ENCODE data around the gene KLF9.

The KLF9 gene

DNA sequence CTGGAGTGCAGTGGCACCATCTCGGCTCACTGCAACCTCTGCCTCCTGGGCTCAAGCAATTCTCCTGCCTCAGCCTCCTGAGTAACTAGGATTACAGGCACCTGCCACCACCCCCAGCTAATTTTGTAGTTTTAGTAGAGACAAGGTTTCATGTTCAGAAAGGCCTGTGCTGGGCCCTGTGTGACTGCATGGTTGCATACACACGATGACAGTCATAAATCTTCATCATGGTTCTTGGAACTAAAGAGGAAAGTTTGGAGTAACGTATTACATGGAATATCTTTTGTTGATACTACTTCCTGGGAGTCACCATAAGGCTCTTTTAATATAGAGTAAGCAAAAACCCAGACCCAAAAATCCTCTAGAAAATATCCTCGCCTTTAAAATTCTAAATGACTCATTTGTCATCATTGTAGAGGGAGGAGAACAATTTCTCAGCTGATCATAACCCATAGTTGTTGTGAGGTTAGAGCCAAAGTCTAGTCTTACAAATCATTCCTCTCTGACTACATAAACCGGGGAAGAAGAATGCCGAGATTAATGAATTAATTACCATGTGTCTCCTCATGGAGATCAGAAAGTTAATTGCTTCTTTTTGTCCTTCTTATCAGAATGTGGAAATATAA lies 47.0 kb downstream of the KLF9 start:
- no peak for DNase-seq (ENCODE audit: low read depth, low spot score)

DNA sequence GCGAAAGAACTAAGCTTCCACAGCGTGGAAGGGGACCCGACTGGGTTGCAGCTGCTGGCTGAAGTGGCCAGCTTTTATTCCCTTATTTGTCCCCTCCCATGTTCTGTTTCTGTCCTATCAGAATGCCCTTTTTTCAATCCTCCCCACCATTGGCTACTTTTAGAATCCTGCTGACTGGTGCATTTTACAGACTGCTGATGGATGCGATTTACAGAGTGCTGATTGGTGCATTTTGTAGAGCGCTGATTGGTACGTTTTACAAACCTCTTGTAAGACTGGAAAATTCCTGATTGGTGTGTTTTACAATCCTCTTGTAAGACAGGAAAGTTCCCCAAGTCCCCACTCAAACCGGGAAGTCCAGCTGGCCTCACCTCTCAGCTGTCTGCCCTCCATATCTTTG lies 50.7 kb downstream of the KLF9 start:
- DNase-seq (ENCODE audit: low read depth, low spot score) = no peak

DNA sequence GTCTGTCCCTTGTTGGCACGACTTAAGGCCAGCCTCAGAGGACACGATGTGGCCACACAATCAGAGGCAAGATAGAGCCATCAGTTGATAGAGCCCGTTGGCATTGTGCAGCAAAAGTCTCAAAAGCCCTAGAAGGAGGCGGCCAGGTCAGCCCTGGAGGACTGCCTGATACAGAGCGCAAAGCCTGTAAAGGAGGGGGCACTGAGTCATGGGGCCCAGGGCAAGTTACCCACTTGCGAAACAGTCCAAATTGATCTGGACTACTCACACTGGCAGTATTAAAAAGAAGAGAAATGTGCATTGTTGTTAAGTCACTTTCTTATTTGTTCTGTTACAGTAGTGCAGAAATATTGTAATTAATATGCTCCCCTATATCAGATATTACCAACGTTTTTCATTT lies 51.5 kb downstream of the KLF9 start:
- DNase-seq (ENCODE audit: low read depth, low spot score) = no peak

DNA sequence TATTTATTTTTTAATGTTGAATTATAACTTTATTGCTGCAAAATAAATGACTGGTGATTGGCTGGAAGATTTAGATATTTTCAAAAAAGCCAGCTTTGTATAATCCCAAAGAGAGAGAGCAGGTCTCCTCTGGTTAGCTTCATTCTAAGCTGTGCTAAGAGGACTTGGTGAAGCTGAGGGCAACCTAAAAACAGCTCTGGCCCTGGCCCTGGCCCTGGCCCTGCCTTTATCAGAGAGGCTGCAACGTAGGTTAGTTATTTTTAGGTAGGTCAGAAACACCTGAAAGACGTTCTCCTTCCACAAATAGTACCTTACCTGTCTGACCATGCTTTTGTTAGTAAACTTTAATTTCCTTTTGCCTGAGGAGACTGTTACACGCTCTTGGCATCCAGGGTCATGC lies 58.7 kb downstream of the KLF9 start:
- DNase-seq (ENCODE audit: low read depth, low spot score) = no peak

DNA sequence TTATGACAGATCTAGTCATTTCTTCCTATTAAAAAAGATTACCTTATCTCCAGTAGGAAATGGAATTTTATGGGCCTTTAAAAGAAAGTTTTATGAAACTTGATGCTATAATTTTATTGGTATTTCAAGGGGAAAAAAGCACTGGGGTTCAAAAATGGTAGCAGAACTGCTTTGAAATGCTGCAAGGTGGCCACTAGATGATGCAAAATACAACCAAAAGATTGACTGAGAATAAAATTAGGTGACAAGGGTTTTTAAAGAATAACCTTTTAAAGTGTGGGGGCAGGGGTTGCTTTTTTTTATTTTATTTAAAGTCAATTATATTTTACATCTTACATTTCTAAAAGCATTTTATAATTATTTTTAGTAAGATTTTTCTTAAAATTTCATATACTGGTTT lies 61.7 kb downstream of the KLF9 start:
- DNase-seq (ENCODE audit: low read depth, low spot score) = no peak

DNA sequence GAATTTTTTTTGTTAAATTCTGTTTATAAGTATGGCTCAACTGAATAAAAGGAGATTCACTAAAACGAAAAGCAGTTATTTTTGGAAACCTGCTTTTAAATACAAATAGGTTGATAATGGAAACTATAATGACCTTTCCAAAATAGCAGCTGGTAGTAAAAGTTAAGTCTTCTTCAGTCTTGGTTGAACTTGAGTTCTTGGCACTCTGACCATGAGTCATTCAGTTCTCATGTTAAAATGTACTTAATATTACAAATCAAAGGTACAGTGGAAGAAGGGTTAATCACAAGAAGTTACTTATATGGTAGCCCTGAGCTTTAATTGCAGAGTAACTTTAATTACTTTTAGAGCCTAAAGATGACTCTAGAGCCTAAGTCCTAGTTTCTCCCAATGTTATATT lies 62.1 kb downstream of the KLF9 start:
- DNase-seq (ENCODE audit: low read depth, low spot score) = no peak

DNA sequence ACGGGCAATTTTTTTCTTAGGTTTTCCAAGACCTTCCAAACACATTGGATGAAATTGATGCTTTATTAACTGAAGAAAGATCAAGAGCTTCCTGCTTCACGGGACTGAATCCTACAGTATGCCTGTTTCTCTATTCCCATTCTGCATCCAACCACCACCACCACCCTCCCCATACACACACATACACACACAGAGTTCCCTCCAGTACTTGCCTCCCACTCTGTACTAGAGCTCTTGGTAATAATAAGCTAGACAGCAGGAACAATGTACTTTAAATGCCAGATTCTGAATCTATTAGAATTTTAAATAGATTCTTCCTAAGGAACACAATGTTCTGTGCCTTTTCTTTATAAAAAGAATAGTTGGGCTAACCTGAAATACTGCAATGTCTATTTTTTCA lies 67.4 kb downstream of the KLF9 start:
- no peak for DNase-seq (ENCODE audit: low read depth, low spot score)

DNA sequence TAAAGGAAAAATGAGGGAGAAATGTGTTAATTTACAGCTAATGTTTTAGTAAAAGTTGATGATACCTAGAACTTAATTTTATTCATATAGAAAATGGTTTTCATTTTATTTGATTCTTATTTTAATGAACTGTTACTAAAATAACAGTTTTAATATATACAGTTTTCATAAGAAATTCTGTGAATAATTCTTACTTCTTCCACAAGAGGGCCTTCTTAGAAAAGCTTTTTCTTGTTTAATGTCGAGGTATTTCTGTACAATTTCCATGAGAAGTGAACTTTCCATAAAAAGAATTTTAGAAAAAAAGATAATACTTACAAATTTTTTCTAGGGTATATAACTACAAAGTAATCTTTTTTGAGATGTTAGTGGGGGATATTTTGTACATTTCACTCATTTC lies 73.9 kb downstream of the KLF9 start:
- no peak for DNase-seq (ENCODE audit: low read depth, low spot score)
